ENCODE measurements around the gene LIAS.

The LIAS gene

DNA sequence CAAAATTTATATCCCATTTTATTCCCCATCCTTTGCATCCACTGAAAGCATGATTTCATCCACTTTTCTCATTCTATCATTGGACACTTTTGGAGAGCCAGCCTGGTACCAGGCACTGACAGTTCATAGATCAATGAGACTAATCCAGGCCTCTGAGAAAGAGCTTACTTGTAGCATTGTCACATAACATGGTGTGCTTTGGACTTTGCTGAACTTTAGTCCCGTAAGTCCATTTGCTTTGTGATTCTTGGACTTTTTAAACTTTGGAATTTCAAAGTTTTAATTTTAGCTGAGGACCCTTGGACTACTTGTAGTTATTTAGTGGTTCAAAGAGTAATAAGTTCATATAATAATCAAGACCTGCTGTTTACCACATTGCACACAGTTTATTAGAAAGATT is 11.5 kb downstream of the LIAS start:
- Histone ChIP-seq H3K4ac (ENCODE audit: low read length) (no peak overlapping the region), H3K18ac (ENCODE audit: low read length) (no peak overlapping the region), H4K8ac (ENCODE audit: low read depth, low read length) (no peak overlapping the region), H3K14ac (ENCODE audit: low read length) (no peak overlapping the region), H2BK120ac (ENCODE audit: low read depth, low read length) (no peak overlapping the region), H3K9ac (ENCODE audit: low read depth, low read length, poor library complexity) (no peak overlapping the region), H3K4me2 (ENCODE audit: insufficient read depth, low read length, poor library complexity, severe bottlenecking) (no peak overlapping the region), H3K9me3 (replicated peaks in 1 of 2; ENCODE audit: control insufficient read depth in 2 of 2, insufficient read depth in 1 of 2, low read depth in 1 of 2, low read length in 2 of 2) (no peaks in the 10 kb centered on the region), H2AFZ (ENCODE audit: low read length) (no peak overlapping the region), H2AK5ac (ENCODE audit: low read depth, low read length) (no peak overlapping the region), H2BK15ac (ENCODE audit: low read length) (no peak overlapping the region), H3K4me1 (ENCODE audit: control insufficient read depth in 2 of 2, insufficient read depth in 1 of 2, low read depth in 1 of 2, low read length in 2 of 2) (no peaks in the 10 kb centered on the region), H3K36me3 (replicated peaks in 1 of 2; ENCODE audit: control insufficient read depth in 2 of 2, insufficient read depth in 2 of 2, low read length in 2 of 2) (peaks cover 2 to 68% of the 10 kb centered on the region in 2 donors), H3K23ac (ENCODE audit: low read depth, low read length, poor library complexity) (no peak overlapping the region), H3K27me3 (ENCODE audit: control insufficient read depth in 3 of 3, insufficient read depth in 3 of 3, low read depth in 1 of 3, low read length in 3 of 3) (no peaks in the 10 kb centered on the region), H3K27ac (replicated peaks; ENCODE audit: low read length) (no peak overlapping the region), H3K79me1 (ENCODE audit: low read depth, low read length) (no peaks in the 10 kb centered on the region), H3K4me3 (ENCODE audit: low read length in 2 of 2) (no peak overlapping the region), H2BK5ac (ENCODE audit: low read length) (no peak overlapping the region), H2BK12ac (ENCODE audit: low read length) (no peak overlapping the region), H4K91ac (ENCODE audit: low read depth, low read length, poor library complexity) (no peak overlapping the region)
- no CpG with 5 or more reads among the region's 1 CpG for WGBS, 2 donors (ENCODE audit: extremely low coverage in 2 of 2, insufficient read length in 2 of 2, insufficient replicate concordance in 1 of 2)
- DNase-seq (ENCODE audit: low spot score), result no peak

DNA sequence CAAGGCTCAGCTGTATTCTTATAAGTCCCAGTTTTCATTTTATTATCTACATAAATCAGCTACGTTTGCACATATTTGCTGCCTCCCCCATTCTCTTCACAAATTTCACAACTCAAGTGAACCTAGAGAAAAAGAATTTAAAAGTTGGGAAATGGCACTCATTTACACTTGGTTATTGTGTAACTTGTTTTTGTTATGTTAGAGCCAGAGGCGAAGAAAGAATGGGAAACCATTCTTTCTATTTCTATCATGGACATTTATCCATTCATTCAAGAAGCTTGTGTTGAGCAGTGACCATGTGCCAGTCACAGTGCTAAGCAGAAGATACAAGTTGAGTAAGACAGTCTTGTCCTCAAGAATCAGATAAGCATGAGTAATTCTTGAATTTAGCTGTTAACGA is 13.5 kb downstream of the LIAS start:
- no peak overlapping the region for H2BK12ac ChIP-seq (ENCODE audit: low read length)
- no CpG with 5 or more reads among the region's 3 CpGs for WGBS, 2 donors (ENCODE audit: extremely low coverage in 2 of 2, insufficient read length in 2 of 2, insufficient replicate concordance in 1 of 2)
- no peak overlapping the region for H3K27ac ChIP-seq (replicated peaks; ENCODE audit: low read length)
- H3K4me1 ChIP-seq (ENCODE audit: control insufficient read depth in 2 of 2, insufficient read depth in 1 of 2, low read depth in 1 of 2, low read length in 2 of 2), result no peaks in the 10 kb centered on the region
- no peak overlapping the region for H2BK15ac ChIP-seq (ENCODE audit: low read length)
- no peak overlapping the region for H2BK120ac ChIP-seq (ENCODE audit: low read depth, low read length)
- no peak overlapping the region for H3K9ac ChIP-seq (ENCODE audit: low read depth, low read length, poor library complexity)
- no peak overlapping the region for H3K4ac ChIP-seq (ENCODE audit: low read length)
- H3K4me3 ChIP-seq (ENCODE audit: low read length in 2 of 2), result no peak overlapping the region
- no peak overlapping the region for H3K14ac ChIP-seq (ENCODE audit: low read length)
- no peak overlapping the region for H3K4me2 ChIP-seq (ENCODE audit: insufficient read depth, low read length, poor library complexity, severe bottlenecking)
- H3K18ac ChIP-seq (ENCODE audit: low read length), result no peak overlapping the region
- no peak overlapping the region for H2AK5ac ChIP-seq (ENCODE audit: low read depth, low read length)
- no peaks in the 10 kb centered on the region for H3K27me3 ChIP-seq (ENCODE audit: control insufficient read depth in 3 of 3, insufficient read depth in 3 of 3, low read depth in 1 of 3, low read length in 3 of 3)
- H4K91ac ChIP-seq (ENCODE audit: low read depth, low read length, poor library complexity), result no peak overlapping the region
- H3K23ac ChIP-seq (ENCODE audit: low read depth, low read length, poor library complexity), result no peak overlapping the region
- no peak overlapping the region for H2AFZ ChIP-seq (ENCODE audit: low read length)
- peaks cover 2 to 66% of the 10 kb centered on the region in 2 donors for H3K36me3 ChIP-seq (replicated peaks in 1 of 2; ENCODE audit: control insufficient read depth in 2 of 2, insufficient read depth in 2 of 2, low read length in 2 of 2)
- no peaks in the 10 kb centered on the region for H3K79me1 ChIP-seq (ENCODE audit: low read depth, low read length)
- no peak overlapping the region for H4K8ac ChIP-seq (ENCODE audit: low read depth, low read length)
- H2BK5ac ChIP-seq (ENCODE audit: low read length), result no peak overlapping the region
- H3K9me3 ChIP-seq (replicated peaks in 1 of 2; ENCODE audit: control insufficient read depth in 2 of 2, insufficient read depth in 1 of 2, low read depth in 1 of 2, low read length in 2 of 2), result no peaks in the 10 kb centered on the region
- no peak for DNase-seq (ENCODE audit: low spot score)

DNA sequence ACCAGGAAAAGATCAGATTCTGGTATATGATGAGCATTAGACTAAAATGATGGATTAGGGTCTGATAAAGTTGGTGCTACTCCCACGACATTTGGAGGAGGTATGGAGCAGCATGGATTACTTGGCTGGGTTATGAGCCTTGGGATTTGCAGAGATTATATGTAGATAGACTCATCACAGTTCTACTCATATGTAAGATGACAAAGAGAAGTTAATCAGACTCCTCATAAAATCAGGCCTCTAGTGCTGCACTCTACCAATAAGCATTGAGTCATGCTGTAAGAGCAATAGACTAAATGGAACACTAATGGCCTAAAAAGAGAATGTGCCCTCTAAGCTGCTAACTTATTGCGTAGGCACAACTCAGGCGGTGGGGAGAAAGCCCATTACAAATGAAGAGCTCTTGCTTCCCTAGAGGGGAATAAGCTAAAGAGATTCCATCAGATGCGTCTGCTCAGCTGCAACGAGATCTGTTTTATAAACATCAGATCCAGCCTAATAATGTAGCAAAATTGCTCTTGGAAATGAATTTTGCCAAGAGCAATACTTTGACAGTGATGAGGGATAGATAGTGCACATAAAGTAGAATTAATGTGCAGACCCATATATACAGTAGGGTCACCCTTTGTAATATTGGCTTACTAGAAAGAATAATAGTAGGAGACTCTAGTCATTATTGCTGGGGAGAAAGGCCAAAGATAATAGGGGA is 17.5 kb downstream of the LIAS start:
- no CpG with 5 or more reads among the region's 5 CpGs for WGBS, 2 donors (ENCODE audit: extremely low coverage in 2 of 2, insufficient read length in 2 of 2, insufficient replicate concordance in 1 of 2)
- H2BK15ac ChIP-seq (ENCODE audit: low read length), result no peak overlapping the region
- H4K8ac ChIP-seq (ENCODE audit: low read depth, low read length), result no peak overlapping the region
- H4K91ac ChIP-seq (ENCODE audit: low read depth, low read length, poor library complexity), result no peak overlapping the region
- H3K79me1 ChIP-seq (ENCODE audit: low read depth, low read length), result no peaks in the 10 kb centered on the region
- no peaks in the 10 kb centered on the region for H3K4me1 ChIP-seq (ENCODE audit: control insufficient read depth in 2 of 2, insufficient read depth in 1 of 2, low read depth in 1 of 2, low read length in 2 of 2)
- no peak overlapping the region for H2AFZ ChIP-seq (ENCODE audit: low read length)
- no peak for DNase-seq (ENCODE audit: low spot score)
- H3K23ac ChIP-seq (ENCODE audit: low read depth, low read length, poor library complexity), result no peak overlapping the region
- H3K27ac ChIP-seq (replicated peaks; ENCODE audit: low read length), result no peak overlapping the region
- H3K4me2 ChIP-seq (ENCODE audit: insufficient read depth, low read length, poor library complexity, severe bottlenecking), result no peak overlapping the region
- no peak overlapping the region for H3K9ac ChIP-seq (ENCODE audit: low read depth, low read length, poor library complexity)
- H3K14ac ChIP-seq (ENCODE audit: low read length), result no peak overlapping the region
- H2BK12ac ChIP-seq (ENCODE audit: low read length), result no peak overlapping the region
- no peaks in the 10 kb centered on the region for H3K9me3 ChIP-seq (replicated peaks in 1 of 2; ENCODE audit: control insufficient read depth in 2 of 2, insufficient read depth in 1 of 2, low read depth in 1 of 2, low read length in 2 of 2)
- H2BK120ac ChIP-seq (ENCODE audit: low read depth, low read length), result no peak overlapping the region
- no peak overlapping the region for H2BK5ac ChIP-seq (ENCODE audit: low read length)
- no peak overlapping the region for H3K4me3 ChIP-seq (ENCODE audit: low read length in 2 of 2)
- H3K18ac ChIP-seq (ENCODE audit: low read length), result no peak overlapping the region
- H3K36me3 ChIP-seq (replicated peaks in 1 of 2; ENCODE audit: control insufficient read depth in 2 of 2, insufficient read depth in 2 of 2, low read length in 2 of 2), result peaks cover 0 to 49% of the 10 kb centered on the region in 2 donors
- H3K27me3 ChIP-seq (ENCODE audit: control insufficient read depth in 3 of 3, insufficient read depth in 3 of 3, low read depth in 1 of 3, low read length in 3 of 3), result no peaks in the 10 kb centered on the region
- no peak overlapping the region for H2AK5ac ChIP-seq (ENCODE audit: low read depth, low read length)
- no peak overlapping the region for H3K4ac ChIP-seq (ENCODE audit: low read length)

DNA sequence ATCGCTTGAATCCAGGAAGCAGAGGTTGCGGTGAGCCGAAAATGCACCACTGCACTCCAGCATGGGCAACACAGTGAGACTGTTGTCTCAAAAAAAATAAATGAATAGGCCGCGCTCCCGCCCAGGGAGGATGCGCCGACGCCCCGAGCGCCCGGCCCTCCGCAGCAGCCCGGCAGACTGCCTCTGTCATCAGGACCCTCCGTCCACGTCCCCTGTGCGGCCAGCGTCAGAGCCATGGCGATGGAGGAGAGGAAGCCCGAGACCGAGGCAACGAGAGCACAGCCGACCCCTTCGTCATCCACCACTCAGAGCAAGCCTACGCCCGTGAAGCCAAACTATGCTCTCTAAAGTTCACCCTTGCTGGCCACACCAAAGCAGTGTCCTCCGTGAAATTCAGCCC is 21.4 kb downstream of the LIAS start:
- H4K8ac ChIP-seq (ENCODE audit: low read depth, low read length), result no peak overlapping the region
- WGBS, 2 donors (ENCODE audit: extremely low coverage in 2 of 2, insufficient read length in 2 of 2, insufficient replicate concordance in 1 of 2), result no CpG with 5 or more reads among the region's 27 CpGs
- no peak overlapping the region for H4K91ac ChIP-seq (ENCODE audit: low read depth, low read length, poor library complexity)
- H2BK12ac ChIP-seq (ENCODE audit: low read length), result no peak overlapping the region
- H3K4me2 ChIP-seq (ENCODE audit: insufficient read depth, low read length, poor library complexity, severe bottlenecking), result no peak overlapping the region
- H3K9ac ChIP-seq (ENCODE audit: low read depth, low read length, poor library complexity), result no peak overlapping the region
- H3K36me3 ChIP-seq (replicated peaks in 1 of 2; ENCODE audit: control insufficient read depth in 2 of 2, insufficient read depth in 2 of 2, low read length in 2 of 2), result peaks cover 0 to 22% of the 10 kb centered on the region in 2 donors
- peaks cover 0 to 4% of the 10 kb centered on the region in 2 donors for H3K9me3 ChIP-seq (replicated peaks in 1 of 2; ENCODE audit: control insufficient read depth in 2 of 2, insufficient read depth in 1 of 2, low read depth in 1 of 2, low read length in 2 of 2)
- H2BK120ac ChIP-seq (ENCODE audit: low read depth, low read length), result no peak overlapping the region
- no peaks in the 10 kb centered on the region for H3K4me1 ChIP-seq (ENCODE audit: control insufficient read depth in 2 of 2, insufficient read depth in 1 of 2, low read depth in 1 of 2, low read length in 2 of 2)
- H2BK15ac ChIP-seq (ENCODE audit: low read length), result no peak overlapping the region
- H2BK5ac ChIP-seq (ENCODE audit: low read length), result no peak overlapping the region
- H2AK5ac ChIP-seq (ENCODE audit: low read depth, low read length), result no peak overlapping the region
- H3K14ac ChIP-seq (ENCODE audit: low read length), result no peak overlapping the region
- DNase-seq (ENCODE audit: low spot score), result no peak
- peak overlapping the region; percentile 47 for H3K23ac ChIP-seq (ENCODE audit: low read depth, low read length, poor library complexity)
- H3K4ac ChIP-seq (ENCODE audit: low read length), result no peak overlapping the region
- no peak overlapping the region for H3K4me3 ChIP-seq (ENCODE audit: low read length in 2 of 2)
- no peaks in the 10 kb centered on the region for H3K27me3 ChIP-seq (ENCODE audit: control insufficient read depth in 3 of 3, insufficient read depth in 3 of 3, low read depth in 1 of 3, low read length in 3 of 3)
- H3K27ac ChIP-seq (replicated peaks; ENCODE audit: low read length), result no peak overlapping the region
- no peaks in the 10 kb centered on the region for H3K79me1 ChIP-seq (ENCODE audit: low read depth, low read length)
- no peak overlapping the region for H2AFZ ChIP-seq (ENCODE audit: low read length)
- peak overlapping the region; percentile 35 for H3K18ac ChIP-seq (ENCODE audit: low read length)
